GM12878 (cell line): Measurements from ENCODE around the gene ANTXR1. TPM values are rescaled to one million over a fixed set of nuclear protein-coding genes. Genes with fewer than 3 reads are reported as not detected.

Experiments
- ATAC-seq: fragments of 200-7000 bp; cut with Tn5 transposase; 3 replicates; pipeline ENCODE4 v1.9.1; 2020; ENCODE audit warnings: mild to moderate bottlenecking, moderate library complexity
- BruUV-seq: library from RNA; stranded (reverse); fragments of 400-500 nt; replicated peaks from 2 replicates; lab custom pipeline; 2021; lab: Mats Ljungman, UMichigan
- CTCF ChIA-PET: fragments of 300-600 bp; sonication (Branson Sonifier 250); formaldehyde crosslinking; extraction: SDS; loops from one replicate; lab custom pipeline; 2021; ENCODE audit warnings: inconsistent platforms; lab: Yijun Ruan, JAX
- POLR2A ChIA-PET: fragments of 350-600 bp; formaldehyde crosslinking; extraction: SDS; loops from one replicate; lab custom pipeline; 2021; ENCODE audit warnings: inconsistent platforms; lab: Charles Lee
- RAD21 ChIA-PET: fragments of 300-600 bp; sonication (Branson Sonifier 250); formaldehyde crosslinking; loops from one replicate; lab custom pipeline; 2023; ENCODE audit warnings: antibody characterized with exemption; ENCODE audit not compliant: unreplicated experiment; lab: Charles Lee
- SMC1A ChIA-PET: fragments of 300-600 bp; sonication (Branson Sonifier 250); formaldehyde crosslinking; loops from one replicate; lab custom pipeline; 2023; ENCODE audit not compliant: unreplicated experiment, uncharacterized antibody; lab: Charles Lee
- DNase-seq: peaks from one replicate; pipeline ENCODE4 v3.0.0-alpha.2; 2011; ENCODE audit warnings: low read depth, low spot score
- FAIRE-seq: peaks from 3 replicates; lab custom pipeline; 2011; peaks lifted over from hg19 to GRCh38; lab: Jason Lieb, UNC
- H2AFZ ChIP-seq: 2 replicates; pipeline ENCODE4 v1.6.0; 2011; ENCODE audit warnings: low read depth, low read length, control low read depth; ENCODE audit not compliant: control insufficient read depth
- H3K27ac ChIP-seq: 2 replicates; pipeline ENCODE4 v1.5.1; 2011; ENCODE audit warnings: control low read depth; ENCODE audit not compliant: control insufficient read depth, insufficient read depth
- H3K27me3 ChIP-seq, 2 experiments: replicated peaks in 1 of 2; 2 replicates each; pipeline versions ENCODE4 v1.6.0 to v1.6.1; 2011; ENCODE audit warnings: low read length in 1 of 2; ENCODE audit not compliant: control insufficient read depth in 2 of 2, insufficient read depth in 2 of 2
- H3K36me3 ChIP-seq, 2 experiments: 2 replicates each; pipeline ENCODE4 v1.5.1; 2011; ENCODE audit warnings: low read length in 1 of 2; ENCODE audit not compliant: control insufficient read depth in 2 of 2, insufficient read depth in 2 of 2
- H3K4me1 ChIP-seq: 2 replicates; pipeline ENCODE4 v1.6.1; 2011; ENCODE audit warnings: mild to moderate bottlenecking, low read length, moderate library complexity, mixed read lengths; ENCODE audit not compliant: control insufficient read depth, insufficient read depth
- H3K4me2 ChIP-seq: 2 replicates; pipeline ENCODE4 v1.6.0; 2011; ENCODE audit warnings: control low read depth; ENCODE audit not compliant: control insufficient read depth, insufficient read depth
- H3K4me3 ChIP-seq: fragments of 200-600 bp; sonication (generic); 2 replicates; pipeline ENCODE4 v1.5.1; 2016
- H3K79me2 ChIP-seq: 2 replicates; pipeline ENCODE4 v1.6.0; 2011; ENCODE audit warnings: low read length; ENCODE audit not compliant: control insufficient read depth, insufficient read depth
- H3K9ac ChIP-seq: 2 replicates; pipeline ENCODE4 v1.8.0; 2011; ENCODE audit warnings: low read length, control low read depth, mixed read lengths; ENCODE audit not compliant: control insufficient read depth, insufficient read depth
- H3K9me3 ChIP-seq: replicated peaks from 3 replicates; pipeline ENCODE4 v1.5.1; 2011; ENCODE audit warnings: mild to moderate bottlenecking, low read length; ENCODE audit not compliant: control insufficient read depth, insufficient read depth
- H4K20me1 ChIP-seq: 2 replicates; pipeline ENCODE4 v1.6.0; 2011; ENCODE audit not compliant: control insufficient read depth, insufficient read depth
- CEBPB ChIP-seq, 2 experiments: fragments of 150-350 bp in 1 of 2; IDR thresholded peaks; 2 replicates each; pipeline ENCODE4 v1.6.1; 2012 to 2014; ENCODE audit warnings: low read depth in 2 of 2, low read length in 2 of 2, borderline replicate concordance in 1 of 2, inconsistent platforms in 1 of 2
- ESRRA ChIP-seq: IDR thresholded peaks from 2 replicates; pipeline ENCODE4 v1.6.1; 2012; ENCODE audit warnings: mild to moderate bottlenecking, low read length, improper control_type of control experiment
- MTA2 ChIP-seq: fragments of 450-650 bp; IDR thresholded peaks from 2 replicates; pipeline ENCODE4 v1.6.1; 2016; ENCODE audit warnings: low read depth, mild to moderate bottlenecking, moderate library complexity
- NFYA ChIP-seq: IDR thresholded peaks from 2 replicates; pipeline ENCODE4 v1.6.1; 2011; ENCODE audit warnings: low read depth, mild to moderate bottlenecking, low read length, improper control_type of control experiment, borderline replicate concordance
- SIN3A ChIP-seq: IDR thresholded peaks from 2 replicates; pipeline ENCODE4 v1.6.1; 2012; ENCODE audit warnings: low read depth, low read length, improper control_type of control experiment
- SPI1 ChIP-seq: IDR thresholded peaks from 2 replicates; pipeline ENCODE4 v1.6.1; 2011; ENCODE audit warnings: low read depth, mild to moderate bottlenecking, low read length, moderate library complexity, borderline replicate concordance; ENCODE audit not compliant: insufficient read depth
- WGBS: methylation state at CpG from one replicate; pipeline ENCODE4 v1.1.6; 2016; ENCODE audit warnings: low lambda C conversion rate; ENCODE audit not compliant: insufficient replicate concordance, insufficient coverage; ENCODE audit errors: missing lambda C conversion rate; 5-methylcytosine and 5-hydroxymethylcytosine counted together
- in situ Hi-C: fragments of 300-500 bp; cut with MboI; formaldehyde crosslinking; loops from 9 replicates; pipeline ENCODE4 v1.14.3; 2018; ENCODE audit warnings: mixed read lengths
- intact Hi-C: fragments of 100-400 bp; cut with micrococcal nuclease; formaldehyde crosslinking; loops from one replicate; pipeline ENCODE4 v1.14.2; 2022; ENCODE audit not compliant: unreplicated experiment
- polyA plus RNA-seq, 11 experiments: library from polyadenylated mRNA; depleted of rRNA in 4 of 11; unstranded in 6 of 11; stranded (reverse) in 5 of 11; fragments of >200 nt; fragmentation: Nextera tagmentation in 4 of 11; fragmentation: Illumina TruSeq in 1 of 11; extraction: Ambion mirVana in 4 of 11; extraction: Trizol in 1 of 11; gene quantifications; 1 replicate in 1 of 11; 2 replicates in 10 of 11; pipeline versions ENCODE4 v1.2.1 to v1.2.3, GENCODE V29; 2011 to 2016; ENCODE audit warnings: inconsistent platforms in 2 of 11, missing spikeins in 2 of 11, low read depth in 1 of 11
- total RNA-seq, 4 experiments: library from RNA; depleted of rRNA in 3 of 4; stranded (reverse); fragments of >200 nt in 3 of 4; fragmentation: Illumina TruSeq in 1 of 4; extraction: Trizol in 1 of 4; gene quantifications; 2 replicates each; pipeline versions ENCODE4 v1.2.1 to v1.2.3, GENCODE V29; 2013 to 2021
- TF ChIP-seq, protein P1 (sequence below): IDR thresholded peaks from 2 replicates; pipeline ENCODE4 v1.6.1; 2011; ENCODE audit warnings: borderline replicate concordance, low read depth, mild to moderate bottlenecking, moderate library complexity, low read length; ENCODE audit not compliant: insufficient read depth, poor library complexity, severe bottlenecking
- TF ChIP-seq, protein P2 (sequence below): fragments of 450-650 bp; IDR thresholded peaks from 2 replicates; pipeline ENCODE4 v1.6.1; 2016; ENCODE audit warnings: mild to moderate bottlenecking
- TF ChIP-seq, protein P3 (sequence below): fragments of 150-350 bp; IDR thresholded peaks from 2 replicates; pipeline ENCODE4 v1.6.1; 2016; ENCODE audit warnings: low read depth, low read length

ANTXR1 gene
- total and polyA plus RNA-seq, 10 of the 15 experiments (the other 5 are each of a cell fraction or from before 2014, with no cell fraction given) = 0.09 to 0.26 TPM; not detected in 8

DNA sequence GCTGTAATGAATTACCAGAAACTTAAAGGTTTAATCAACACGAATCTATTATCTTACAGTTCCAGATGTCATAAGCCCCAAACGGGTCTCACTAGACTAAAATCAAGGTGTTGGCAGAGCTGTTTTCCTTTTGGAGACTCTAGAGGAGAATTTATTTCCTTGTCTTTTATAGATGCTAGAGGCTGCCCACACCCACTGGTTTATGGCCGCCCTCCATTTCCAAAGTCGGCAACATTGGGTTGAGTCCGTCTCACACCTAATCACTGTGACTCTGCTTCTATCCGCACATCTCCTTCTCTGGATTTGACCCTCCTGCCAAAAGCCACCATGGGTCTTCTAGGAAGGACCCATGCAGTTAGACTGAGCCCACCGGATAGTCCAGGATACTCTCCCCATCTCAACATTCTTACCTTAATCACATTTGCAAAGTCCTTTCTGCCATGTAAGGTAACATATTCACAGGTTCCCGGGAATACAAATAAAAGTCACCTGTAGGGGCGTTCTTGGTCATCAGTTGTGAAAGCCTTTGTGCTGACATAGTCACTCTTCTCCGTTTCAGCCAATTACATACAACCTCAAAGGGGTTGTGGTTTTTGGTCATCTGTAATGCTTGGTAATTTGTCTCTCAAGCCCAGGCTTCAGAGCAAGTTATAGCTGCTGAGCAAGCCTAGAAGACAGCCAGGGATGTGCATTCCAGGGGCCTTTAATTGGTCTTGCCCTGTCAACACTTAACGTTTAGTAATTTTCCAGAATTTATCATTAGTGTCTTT lies 179.4 kb downstream of the ANTXR1 start:
- H2AFZ ChIP-seq = no peak overlapping the region
- no peak overlapping the region for H3K4me2 ChIP-seq
- no peaks in the 10 kb centered on the region for H4K20me1 ChIP-seq
- H3K36me3 ChIP-seq = no peaks in the 10 kb centered on the region
- DNase-seq = no peak
- no TSS peak for BruUV-seq
- H3K27ac ChIP-seq = no peak overlapping the region
- H3K9me3 ChIP-seq = no peaks in the 10 kb centered on the region
- ChIA-PET POLR2A (no interaction called here), SMC1A (no interaction called here), CTCF (interaction anchor here (0.6 kb wide), 1 partner anchor 633 kb away, joined by 3 read pairs; no protein-coding TSS in a partner anchor), RAD21 (no interaction called here)
- FAIRE-seq = no peak
- H3K27me3 ChIP-seq = peaks cover 2 to 3% of the 10 kb centered on the region in 2 experiments; a peak in 3 of 4 replicates
- intact Hi-C loops (no loop called here), in situ Hi-C loops (no loop called here)
- H3K79me2 ChIP-seq = no peaks in the 10 kb centered on the region
- no peak overlapping the region for H3K4me3 ChIP-seq
- H3K4me1 ChIP-seq = no peaks in the 10 kb centered on the region
- WGBS = 47% methylated on average over 11 of the region's 11 CpGs
- no peak for ATAC-seq
- no peak for TF ChIP-seq SPI1
- no peak for TF ChIP-seq CEBPB (IDR thresholded peaks at IDR 0.05; ENCODE audit: borderline replicate concordance in 1 of 2, low read depth in 2 of 2, low read length in 2 of 2)
- TF ChIP-seq, protein P1, sequence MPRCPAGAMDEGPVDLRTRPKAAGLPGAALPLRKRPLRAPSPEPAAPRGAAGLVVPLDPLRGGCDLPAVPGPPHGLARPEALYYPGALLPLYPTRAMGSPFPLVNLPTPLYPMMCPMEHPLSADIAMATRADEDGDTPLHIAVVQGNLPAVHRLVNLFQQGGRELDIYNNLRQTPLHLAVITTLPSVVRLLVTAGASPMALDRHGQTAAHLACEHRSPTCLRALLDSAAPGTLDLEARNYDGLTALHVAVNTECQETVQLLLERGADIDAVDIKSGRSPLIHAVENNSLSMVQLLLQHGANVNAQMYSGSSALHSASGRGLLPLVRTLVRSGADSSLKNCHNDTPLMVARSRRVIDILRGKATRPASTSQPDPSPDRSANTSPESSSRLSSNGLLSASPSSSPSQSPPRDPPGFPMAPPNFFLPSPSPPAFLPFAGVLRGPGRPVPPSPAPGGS = no peak
- TF ChIP-seq NFYA = no peak
- no peak for TF ChIP-seq SIN3A
- TF ChIP-seq, protein P2, sequence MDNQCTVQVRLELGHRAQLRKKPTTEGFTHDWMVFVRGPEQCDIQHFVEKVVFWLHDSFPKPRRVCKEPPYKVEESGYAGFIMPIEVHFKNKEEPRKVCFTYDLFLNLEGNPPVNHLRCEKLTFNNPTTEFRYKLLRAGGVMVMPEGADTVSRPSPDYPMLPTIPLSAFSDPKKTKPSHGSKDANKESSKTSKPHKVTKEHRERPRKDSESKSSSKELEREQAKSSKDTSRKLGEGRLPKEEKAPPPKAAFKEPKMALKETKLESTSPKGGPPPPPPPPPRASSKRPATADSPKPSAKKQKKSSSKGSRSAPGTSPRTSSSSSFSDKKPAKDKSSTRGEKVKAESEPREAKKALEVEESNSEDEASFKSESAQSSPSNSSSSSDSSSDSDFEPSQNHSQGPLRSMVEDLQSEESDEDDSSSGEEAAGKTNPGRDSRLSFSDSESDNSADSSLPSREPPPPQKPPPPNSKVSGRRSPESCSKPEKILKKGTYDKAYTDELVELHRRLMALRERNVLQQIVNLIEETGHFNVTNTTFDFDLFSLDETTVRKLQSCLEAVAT = no peak
- TF ChIP-seq MTA2 = no peak
- TF ChIP-seq ESRRA = no peak
- TF ChIP-seq, protein P3, sequence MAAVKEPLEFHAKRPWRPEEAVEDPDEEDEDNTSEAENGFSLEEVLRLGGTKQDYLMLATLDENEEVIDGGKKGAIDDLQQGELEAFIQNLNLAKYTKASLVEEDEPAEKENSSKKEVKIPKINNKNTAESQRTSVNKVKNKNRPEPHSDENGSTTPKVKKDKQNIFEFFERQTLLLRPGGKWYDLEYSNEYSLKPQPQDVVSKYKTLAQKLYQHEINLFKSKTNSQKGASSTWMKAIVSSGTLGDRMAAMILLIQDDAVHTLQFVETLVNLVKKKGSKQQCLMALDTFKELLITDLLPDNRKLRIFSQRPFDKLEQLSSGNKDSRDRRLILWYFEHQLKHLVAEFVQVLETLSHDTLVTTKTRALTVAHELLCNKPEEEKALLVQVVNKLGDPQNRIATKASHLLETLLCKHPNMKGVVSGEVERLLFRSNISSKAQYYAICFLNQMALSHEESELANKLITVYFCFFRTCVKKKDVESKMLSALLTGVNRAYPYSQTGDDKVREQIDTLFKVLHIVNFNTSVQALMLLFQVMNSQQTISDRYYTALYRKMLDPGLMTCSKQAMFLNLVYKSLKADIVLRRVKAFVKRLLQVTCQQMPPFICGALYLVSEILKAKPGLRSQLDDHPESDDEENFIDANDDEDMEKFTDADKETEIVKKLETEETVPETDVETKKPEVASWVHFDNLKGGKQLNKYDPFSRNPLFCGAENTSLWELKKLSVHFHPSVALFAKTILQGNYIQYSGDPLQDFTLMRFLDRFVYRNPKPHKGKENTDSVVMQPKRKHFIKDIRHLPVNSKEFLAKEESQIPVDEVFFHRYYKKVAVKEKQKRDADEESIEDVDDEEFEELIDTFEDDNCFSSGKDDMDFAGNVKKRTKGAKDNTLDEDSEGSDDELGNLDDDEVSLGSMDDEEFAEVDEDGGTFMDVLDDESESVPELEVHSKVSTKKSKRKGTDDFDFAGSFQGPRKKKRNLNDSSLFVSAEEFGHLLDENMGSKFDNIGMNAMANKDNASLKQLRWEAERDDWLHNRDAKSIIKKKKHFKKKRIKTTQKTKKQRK = no peak
- H3K9ac ChIP-seq = no peak overlapping the region
